Testis (tissue), 2 donors: ENCODE results near the gene ARID3A.

Source experiments
- POLR2A ChIP-seq: fragments of 450-650 bp; IDR thresholded peaks from one replicate; pipeline ENCODE4 v1.6.1; 2017; ENCODE audit warnings: antibody characterized with exemption, mild to moderate bottlenecking, moderate library complexity
- TF ChIP-seq, protein P1 (sequence below), 3 experiments: fragments of 450-650 bp in 2 of 3; fragments of 200-600 bp in 1 of 3; sonication (generic) in 1 of 3; IDR thresholded peaks; one replicate each; pipeline ENCODE4 v1.5.1; 2016 to 2019; ENCODE audit warnings: antibody characterized with exemption in 3 of 3, mild to moderate bottlenecking in 2 of 3, moderate library complexity in 1 of 3

GRCh38 chr19:900043-900301 lies 25.9 kb upstream of the ARID3A start:
- TF ChIP-seq, protein P1, sequence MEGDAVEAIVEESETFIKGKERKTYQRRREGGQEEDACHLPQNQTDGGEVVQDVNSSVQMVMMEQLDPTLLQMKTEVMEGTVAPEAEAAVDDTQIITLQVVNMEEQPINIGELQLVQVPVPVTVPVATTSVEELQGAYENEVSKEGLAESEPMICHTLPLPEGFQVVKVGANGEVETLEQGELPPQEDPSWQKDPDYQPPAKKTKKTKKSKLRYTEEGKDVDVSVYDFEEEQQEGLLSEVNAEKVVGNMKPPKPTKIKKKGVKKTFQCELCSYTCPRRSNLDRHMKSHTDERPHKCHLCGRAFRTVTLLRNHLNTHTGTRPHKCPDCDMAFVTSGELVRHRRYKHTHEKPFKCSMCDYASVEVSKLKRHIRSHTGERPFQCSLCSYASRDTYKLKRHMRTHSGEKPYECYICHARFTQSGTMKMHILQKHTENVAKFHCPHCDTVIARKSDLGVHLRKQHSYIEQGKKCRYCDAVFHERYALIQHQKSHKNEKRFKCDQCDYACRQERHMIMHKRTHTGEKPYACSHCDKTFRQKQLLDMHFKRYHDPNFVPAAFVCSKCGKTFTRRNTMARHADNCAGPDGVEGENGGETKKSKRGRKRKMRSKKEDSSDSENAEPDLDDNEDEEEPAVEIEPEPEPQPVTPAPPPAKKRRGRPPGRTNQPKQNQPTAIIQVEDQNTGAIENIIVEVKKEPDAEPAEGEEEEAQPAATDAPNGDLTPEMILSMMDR (IDR thresholded peaks at IDR 0.05) = no peak
- TF ChIP-seq POLR2A = no peak
